KG1 (cell line): Measurements from ENCODE around the gene TMEM121.

Experiments
- DNase-seq: peaks from one replicate; lab custom pipeline; 2025; lab: John Stamatoyannopoulos, UW

TMEM121 gene

DNA sequence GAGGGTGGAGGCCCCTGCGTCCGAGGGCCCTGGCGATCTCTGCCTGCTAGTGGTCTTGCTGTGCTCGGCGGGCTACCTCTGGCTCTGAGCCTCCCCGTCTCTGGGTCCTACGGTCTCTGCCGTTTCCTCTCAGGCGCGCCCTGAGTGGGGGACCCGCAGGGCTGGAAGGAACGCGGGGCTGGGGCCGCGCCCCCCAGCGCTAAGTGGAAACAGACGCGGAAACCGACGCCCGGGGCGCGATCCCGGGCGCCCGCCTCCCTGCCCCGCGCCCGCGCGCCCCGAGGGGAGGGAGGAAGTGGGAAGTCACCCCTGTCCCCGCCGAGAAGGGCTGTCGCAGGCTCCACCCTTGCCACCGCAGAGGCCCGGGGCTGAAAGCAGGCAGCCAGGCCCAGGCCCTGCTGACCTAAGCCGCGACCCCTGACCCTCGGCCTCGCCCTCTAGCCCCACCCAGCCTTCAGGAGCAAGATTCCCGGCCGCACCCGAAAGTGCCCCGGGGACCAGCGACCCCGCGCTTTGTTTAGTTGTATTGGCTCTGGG lies 38.9 kb upstream of the TMEM121 start:
- DNase-seq = no peak

DNA sequence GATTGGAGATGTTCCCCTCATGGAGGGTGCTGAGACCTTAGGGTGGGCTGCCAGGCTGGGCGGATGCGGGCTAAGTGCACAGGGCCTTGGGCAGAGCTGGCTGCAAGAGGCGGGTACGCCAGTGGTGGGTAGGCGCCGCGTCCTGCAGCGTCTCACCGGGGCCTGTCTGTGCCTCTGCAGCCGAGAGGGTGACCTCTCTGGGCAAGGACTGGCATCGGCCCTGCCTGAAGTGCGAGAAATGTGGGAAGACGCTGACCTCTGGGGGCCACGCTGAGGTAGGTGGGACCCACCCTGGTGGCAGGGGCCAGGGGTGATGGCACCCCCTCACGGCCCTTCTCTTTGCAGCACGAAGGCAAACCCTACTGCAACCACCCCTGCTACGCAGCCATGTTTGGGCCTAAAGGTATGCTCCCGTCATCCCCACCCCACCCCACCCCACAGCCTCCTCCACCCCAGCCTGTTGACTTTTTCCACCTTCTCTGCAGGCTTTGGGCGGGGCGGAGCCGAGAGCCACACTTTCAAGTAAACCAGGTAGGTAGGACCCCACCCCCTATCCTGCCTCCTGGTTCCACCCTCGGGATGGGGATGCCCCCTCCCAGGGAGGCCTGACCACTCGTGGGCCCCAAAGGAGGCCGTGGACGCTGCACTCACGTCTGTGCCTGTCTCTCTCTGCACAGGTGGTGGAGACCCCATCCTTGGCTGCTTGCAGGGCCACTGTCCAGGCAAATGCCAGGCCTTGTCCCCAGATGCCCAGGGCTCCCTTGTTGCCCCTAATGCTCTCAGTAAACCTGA lies 38.2 kb upstream of the TMEM121 start:
- DNase-seq = no peak

DNA sequence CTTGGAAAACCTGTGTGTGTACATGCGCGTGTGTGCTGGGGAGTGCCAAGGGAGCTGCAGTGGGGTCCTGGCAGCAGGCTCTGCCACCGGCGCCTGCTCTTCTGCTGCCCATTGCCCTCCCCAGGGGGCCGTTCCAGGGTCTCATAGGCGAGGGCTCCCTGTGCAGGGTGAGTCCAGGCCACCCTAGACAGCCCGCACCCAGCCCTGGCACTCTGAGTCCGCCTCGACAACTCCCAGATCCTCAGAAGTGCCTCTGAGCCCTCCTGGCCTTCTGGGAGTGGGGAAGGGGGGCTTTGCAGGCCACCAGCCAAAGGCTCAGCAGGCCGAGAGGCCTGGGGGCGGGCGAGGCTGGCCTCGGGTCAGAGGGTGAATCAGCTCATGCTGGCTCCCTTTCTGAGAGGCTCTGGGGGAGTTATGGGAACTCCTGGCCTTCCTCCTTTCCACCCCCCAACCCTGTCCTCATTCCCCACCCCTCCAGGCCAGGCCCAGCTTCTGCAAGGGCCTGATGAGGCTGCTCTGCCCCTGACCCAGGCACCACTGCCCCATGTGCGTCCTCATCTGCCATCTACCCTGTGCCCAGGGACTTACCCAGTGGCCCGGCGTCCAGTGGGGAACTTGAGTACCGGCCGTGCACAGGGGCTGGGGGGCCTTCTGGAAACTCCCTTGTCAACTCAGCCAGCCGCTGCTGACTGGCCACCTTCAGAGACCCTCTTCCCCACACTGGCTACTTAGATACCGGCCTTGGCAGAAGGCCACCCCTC lies 37.4 kb upstream of the TMEM121 start:
- DNase-seq = no peak

DNA sequence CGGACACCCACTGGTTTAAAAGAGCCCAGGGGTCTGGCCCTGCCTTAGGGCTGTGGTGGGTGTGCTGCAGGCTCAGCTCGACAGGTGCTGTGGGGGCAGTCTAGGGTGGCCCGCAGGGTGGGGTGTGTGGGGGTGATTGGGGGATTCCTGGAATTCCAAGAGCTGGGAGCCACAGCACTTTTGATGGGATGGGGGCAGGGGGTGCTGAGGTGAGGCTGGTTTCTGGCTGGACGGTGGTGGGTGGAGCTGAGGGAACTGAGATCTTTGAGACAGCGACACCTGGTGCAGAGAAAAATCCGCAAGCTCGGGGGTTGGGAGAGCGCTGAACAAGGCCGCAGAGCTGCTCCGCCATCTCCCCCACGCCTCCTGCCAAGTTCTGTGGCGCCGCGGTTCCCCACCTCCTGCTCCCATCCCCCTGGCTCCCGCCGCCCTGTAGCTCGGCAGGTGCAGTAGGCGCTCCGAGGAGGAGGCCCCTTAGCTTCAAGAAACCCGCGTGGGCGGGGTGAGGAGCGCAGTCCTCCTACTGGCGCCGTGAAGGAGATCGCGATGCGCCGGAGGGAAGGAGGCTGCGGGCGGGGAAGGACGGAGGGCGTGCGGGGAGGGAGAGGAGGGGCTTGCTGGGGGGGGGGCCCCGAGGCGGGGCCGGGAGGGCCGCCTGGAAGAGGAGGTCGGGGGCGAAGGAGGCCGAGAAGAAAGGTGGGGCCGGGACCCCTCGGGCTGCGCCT lies 36.7 kb upstream of the TMEM121 start:
- peak; percentile 92 for DNase-seq

DNA sequence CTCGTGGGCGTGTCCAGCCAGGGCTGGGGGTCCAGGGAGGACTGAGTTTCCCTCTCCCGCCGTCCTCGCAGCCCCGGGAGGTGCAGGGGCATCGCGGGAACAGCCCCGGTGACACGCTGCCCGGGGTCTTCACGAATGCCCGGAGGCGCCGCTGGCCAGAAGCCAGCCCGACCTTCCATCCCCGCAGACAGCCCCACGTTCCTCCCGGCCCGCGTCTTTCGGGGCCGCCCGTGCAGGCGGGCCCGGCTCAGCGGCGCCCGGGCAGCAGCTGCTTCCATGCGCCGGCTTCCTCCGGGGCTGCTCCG lies 36.2 kb upstream of the TMEM121 start:
- DNase-seq = no peak

DNA sequence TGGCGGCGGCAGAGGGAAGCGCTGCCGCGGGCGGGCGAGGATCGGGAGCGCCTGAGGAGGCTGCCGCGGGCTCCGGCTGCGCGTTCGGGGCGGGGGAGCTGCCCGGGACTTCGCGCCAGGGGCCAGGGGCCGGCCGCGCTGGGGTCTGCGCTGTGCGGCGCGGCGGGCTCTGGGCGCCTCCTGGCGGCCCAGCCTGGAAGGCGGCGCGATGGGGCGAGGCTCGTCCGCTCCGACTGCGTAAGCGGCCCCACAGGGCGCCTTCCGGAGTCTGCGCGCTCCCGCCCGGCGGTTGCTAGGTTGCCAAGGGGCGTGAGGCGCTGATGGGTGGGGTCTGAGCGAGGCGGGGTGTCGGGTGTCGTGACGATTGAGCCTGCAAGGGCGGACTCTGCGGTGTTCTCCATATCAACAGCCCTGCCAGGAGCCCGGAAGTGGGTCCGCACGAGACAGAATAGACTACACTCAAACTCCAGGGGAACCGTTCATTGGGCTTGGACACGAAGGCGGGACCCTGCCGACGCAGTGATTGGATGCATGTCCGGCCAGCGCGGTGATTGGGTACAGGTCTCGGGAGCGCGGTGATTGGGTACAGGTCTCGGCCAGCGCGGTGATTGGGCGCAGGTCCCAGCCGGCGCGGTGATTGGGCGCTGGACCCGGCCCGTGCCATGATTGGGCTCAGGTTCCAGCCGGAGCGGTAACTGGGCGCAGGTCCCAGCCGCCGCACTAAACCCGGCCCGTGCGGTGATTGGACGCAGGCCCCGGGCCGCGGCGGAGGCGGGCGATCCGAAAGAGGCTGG lies 35.6 kb upstream of the TMEM121 start, which contains the start of gene TEDC1:
Gene TEDC1 (plus strand): TSS at position 675 of the 794 bp plus-strand sequence. CDS start 130 bp downstream, outside the sequence.
- peak; percentile 96 for DNase-seq

DNA sequence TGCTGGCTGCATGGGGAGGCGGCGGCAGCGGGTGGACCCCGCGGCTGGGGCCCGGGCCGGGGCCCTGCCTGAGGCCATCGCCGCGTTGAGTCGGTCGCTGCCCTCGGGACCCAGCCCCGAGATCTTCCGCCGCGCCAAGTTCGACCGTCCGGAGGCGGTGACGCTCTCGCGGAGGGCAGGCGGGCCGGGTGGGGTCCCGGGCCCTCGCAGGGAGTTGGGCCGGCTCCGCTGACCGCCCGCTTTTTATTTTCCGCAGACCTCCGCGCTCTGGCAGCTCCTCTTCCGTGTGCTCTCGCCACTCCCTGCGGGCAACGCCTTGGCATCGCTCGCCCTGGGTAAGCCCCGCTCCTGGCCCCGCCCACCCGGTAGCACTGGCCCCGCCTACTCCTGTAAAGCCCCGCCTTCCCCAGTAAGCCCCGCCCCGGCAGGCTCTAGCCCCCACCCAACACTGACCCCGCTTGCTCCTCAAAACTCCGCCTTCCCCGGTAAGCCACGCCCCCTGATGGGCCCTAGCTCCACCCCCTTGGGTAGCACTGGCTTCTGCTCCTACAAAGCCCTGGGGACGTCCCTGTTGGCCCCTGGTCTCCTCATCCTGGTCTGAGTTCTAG lies 34.9 kb upstream of the TMEM121 start:
- DNase-seq = no peak

DNA sequence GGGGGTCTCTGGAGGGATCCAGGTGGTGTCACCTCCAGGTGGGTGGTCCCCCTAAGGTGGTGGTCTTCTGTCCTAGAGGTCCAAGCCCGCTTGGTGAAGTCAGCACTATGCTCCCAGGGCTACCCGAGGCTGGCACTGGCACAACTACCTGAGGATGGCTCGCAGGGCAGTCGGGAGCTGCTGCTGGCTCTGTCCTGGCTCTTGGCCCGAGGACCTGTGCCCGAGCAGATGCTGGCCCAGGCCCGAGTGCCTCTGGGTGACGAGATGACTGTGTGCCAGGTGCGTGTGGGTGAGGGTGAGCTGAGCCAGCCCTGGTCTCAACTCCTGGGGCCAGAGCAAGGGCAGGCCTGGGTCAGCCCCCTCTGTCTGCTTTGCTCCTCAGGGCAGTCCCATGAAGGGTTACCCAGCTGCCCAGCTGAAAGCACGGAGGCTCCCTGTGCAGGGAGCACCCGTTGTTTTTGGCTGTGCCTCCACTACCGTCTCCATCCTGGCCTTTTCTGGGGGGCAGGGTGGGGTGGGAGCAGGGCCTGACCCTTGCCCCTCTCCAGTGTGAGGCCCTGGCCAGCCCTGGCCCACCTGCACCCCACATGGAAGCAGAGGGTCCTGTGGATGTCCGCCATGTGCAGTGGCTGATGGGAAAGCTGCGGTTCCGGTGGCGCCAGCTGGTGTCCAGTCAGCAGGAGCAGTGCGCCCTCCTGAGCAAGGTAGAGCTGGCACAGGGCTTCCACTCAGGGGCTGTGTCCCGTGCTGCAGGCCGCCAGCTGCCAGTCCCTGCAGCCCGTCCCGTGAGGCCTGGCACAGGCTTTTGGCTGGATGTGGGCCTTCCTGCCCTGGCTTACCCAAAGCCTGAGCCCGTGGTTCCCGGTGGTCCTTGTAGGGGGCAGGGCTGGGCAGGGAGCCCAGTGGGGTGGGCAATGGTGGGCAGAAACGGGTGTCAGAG lies 34.1 kb upstream of the TMEM121 start:
- DNase-seq = no peak

DNA sequence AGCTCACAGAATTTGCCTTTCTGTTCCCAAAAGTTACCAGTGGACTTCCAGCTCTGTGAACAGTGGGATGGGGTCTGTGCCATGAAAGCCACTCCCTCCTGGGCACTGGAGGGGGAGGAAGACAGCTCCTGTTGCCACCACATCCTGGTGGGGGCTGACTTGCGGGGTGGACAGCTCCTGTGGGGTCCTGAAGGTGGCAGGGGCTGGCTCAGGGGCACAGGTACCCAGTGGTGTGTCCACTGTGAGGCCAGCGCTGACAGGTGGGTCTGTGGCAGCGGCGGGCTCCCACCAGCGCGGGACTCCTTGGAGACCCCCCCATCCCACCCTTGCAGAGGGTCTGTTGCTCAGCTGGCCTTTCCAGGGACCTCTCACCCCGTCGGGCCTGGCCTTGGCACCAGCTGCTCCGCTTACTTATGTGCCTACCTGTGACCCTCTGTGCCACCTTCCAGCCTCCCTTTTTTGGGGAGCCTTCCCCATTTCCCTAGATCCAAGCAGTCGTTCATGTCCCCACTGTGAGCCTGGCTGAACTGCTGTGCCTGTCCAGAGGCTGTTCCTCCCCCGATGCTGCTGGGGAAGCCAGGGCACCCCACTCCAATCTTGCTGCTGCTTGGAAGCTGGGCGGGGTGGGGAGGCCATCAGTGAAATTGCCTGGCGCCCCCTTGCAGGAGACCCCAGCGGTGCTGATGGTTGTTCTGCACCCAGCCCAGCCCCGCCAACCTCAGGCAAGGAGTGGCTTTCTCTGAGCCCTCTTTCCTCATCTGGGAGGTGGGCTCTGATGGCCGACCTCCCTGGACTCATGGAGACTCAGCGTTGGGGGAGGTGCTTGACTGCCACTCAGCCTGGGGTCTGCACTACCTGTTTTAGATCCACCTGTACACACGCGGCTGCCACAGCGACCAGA lies 33.2 kb upstream of the TMEM121 start:
- no peak for DNase-seq

DNA sequence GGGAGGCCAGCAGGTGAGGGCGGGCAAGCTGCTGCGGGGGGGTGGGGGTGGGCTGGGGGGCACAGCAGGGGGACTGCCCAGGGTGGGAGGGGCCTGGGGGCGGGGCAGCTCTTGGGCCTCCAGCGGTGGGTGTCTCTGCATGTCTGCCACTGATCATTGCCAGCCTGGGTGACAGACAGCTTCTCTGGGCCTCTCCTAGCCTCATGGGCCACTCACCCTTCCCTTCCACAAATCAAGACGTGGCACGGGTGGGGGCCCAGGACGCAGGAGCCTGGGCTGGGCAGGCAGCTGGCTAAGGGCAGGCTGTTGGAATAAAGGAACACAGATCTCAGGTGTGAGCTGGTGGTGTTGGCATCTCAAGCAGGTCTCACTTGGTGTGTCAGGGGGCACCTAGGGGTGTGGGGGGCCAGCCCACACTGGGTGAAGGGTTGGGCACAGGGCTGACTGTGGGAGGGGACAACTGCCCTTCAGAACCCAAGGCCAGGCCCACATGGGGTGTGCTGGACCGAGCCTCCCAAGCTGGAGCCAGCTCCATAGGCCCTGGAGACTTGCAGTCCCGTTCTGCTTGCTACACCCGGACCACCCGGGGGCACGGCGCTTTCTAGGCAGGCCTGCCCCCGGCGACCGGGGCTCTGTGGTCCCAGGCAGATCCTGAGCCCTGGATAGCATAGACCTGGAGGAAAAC lies 32.3 kb upstream of the TMEM121 start:
- no peak for DNase-seq

DNA sequence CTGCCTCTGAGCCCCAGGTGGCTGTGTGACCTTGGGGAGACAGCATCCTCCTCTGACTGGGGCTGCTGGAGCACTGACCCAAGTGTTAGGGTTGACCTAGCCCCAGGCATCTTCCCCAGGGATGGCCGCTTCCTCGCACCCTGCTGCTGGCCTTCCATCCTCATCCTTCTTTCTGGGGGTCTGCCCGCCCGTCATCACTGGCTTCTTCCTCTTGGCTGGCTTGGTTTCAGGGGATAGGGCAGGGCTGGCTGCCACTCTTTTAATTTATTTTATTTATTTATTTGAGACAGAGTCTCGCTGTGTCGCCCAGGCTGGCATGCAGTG lies 31.8 kb upstream of the TMEM121 start:
- no peak for DNase-seq

DNA sequence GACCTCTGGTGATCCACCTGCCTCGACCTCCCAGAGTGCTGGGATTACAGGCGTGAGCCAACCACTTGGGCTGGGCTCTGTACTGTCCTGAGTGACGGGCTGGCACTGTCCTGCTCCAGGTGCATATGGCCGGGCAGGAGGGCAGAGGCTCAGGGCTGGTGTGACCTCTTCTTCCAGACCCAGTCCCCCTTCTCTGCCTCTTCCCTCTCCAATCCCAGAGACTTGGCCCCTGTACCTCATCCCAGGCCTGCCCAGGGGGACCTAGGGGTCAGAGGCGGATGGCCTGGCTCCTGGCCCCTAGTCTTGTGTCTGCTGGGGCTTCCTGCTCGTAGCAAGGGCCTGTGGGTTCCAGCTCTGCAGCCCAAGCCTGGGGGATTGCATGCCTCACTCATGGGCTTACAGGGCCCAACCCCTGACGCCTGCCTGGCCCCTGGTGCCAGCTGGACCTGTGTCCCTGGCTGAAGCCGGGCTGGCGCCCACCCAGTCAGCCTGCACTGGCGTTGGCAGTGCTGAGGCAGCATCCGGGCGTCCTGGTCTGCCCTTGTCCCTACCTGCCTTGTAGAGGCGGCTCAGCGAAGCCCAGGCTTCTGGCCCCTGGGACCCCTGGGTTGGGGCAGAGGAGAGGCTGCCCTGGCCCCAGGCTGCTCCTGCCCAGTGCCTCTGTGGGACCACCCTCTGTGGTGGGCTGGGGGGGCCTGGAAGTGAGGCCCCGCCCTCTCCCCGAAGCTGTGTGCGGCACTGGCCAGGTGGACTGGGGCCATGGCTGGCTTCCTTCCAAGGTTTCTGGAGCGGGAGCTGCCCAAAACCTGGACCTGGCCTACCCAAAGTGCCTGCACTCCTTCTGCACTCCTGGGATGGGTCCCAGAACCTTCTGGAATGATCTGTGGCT lies 31.0 kb upstream of the TMEM121 start:
- DNase-seq = no peak

DNA sequence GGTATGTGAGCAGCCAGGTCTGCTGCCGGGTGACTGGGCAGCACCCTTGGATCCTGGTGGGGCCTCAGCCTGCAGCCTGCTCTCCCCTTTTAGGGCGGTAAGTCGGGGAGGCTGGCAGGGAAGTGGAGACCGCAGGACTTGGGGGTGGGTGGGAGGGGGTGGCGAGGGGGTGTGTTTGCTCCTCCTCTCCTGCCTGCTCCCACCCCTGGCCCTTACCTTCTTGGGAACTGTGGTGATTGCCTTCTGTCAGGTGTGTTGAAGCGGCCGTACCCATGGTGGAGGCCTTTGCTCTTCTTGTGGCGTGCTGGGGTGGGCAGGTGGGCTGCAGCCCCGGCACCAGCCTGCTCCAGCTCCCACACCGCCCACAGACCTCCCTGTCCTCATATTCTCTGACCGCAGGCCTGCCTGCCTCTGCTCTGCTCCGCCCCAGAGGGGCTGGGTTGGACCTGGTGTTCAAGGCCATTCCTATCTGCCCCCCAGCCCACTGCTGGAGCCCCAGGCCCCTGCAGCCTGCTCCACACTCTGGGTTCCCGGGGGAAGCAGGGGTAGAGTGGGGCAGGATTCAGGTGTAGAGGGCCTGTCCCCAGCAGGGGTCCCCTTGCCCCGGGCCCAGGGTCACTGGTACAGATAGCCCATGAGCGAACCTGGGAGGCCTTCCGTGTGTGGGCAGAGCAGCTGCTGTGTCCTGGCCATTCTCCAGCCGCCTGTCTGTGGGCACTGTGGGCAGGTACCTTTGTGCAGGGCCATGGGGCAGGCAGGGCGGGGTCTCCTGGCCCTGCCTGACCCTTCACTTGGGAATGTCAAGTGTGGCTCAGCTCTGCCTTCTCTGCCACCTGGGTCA lies 30.2 kb upstream of the TMEM121 start:
- DNase-seq = no peak

DNA sequence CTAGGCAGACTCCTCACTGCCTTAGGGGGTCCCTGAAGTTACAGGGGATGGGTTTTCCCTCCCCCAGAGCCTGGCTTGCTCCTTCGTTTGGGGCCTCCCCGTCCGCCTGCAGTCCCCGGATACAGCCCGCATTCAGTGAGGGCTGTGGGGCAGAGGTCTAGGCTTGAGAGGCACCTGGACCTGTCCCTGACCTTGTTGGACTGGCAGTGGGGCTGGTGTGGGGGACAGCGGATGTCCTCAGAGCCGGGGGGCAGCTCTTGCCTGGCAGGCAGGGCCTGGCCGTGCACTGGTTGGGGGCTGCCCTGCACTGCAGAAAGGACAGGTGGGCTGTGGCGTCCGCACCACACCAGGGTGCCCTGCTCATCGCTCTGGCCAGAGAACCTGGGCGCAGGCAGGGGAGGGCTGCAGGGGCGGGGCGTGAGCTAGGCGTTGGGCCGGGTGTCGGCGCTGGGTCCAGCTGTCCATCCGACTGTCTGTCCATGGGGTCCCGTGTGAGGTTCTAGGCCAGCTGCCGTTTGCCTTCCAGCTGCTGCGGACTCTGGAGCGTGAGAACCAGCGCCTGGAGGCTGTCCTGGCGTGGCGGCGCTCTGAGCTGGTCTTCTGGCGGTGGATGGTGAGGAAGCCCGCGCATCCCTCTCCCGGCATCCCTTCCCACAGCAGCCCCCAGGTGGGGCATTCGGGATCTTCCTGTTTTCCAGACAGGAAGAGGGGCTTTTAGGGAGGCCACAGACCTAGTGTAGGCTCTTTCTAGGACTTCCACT lies 29.4 kb upstream of the TMEM121 start:
- no peak for DNase-seq

DNA sequence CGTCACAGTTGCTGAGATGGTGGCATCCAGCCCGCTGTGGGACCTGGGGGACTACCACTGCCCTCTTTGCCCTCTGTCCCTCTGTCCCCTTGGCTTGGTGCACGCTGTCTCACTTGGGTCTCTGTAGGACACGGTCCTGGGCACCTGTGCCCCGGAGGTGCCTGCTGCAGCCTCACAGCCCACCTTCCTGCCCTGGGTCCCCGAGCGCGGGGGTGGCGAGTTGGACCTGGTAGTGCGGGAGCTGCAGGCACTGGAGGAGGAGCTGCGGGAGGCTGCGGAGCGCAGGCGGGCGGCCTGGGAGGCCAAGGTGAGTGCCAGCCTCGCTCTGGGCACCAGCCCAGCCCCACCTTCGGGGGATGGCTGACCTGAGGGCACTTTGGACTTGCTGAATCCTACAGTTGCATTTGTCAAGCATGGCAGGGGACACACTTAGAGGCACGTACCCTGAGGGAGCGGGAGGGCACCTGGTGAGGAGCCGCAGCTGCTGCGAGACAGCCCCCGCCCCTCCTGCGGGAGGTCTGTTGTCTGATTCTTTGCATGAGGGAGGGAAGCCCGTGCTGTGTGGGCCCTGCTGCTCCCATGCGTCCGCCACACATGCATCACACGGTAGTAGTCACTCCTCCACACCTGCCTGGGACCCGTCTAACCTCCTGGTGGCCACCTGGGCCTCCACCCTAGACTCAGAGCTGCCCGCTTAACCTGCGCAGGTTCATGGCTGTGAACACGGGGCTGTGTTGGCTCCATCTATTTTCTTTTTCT lies 28.5 kb upstream of the TMEM121 start:
- no peak for DNase-seq
